Keratinocyte (primary cell): ENCODE measurements around the gene MRGPRD. TPM values are rescaled to one million over a fixed set of nuclear protein-coding genes. Genes with fewer than 3 reads are reported as not detected.

Experiments used
- DNase-seq: peaks from one replicate; pipeline ENCODE4 v3.0.0-alpha.2; 2011; ENCODE audit warnings: low read depth, missing footprints, low spot score
- FAIRE-seq: peaks from 2 replicates; lab custom pipeline; 2011; peaks lifted over from hg19 to GRCh38; lab: Jason Lieb, UNC
- H2AFZ ChIP-seq: 2 replicates; pipeline ENCODE4 v1.6.0; 2012; ENCODE audit warnings: low read length, control low read depth, inconsistent platforms; ENCODE audit not compliant: control insufficient read depth
- H3K27ac ChIP-seq: 2 replicates; pipeline ENCODE4 v1.5.1; 2011; ENCODE audit warnings: low read length; ENCODE audit not compliant: control insufficient read depth, insufficient read depth
- H3K27me3 ChIP-seq: 3 replicates; pipeline ENCODE4 v1.6.0; 2011; ENCODE audit warnings: low read length; ENCODE audit not compliant: control insufficient read depth, insufficient read depth; ENCODE audit errors: extremely low read depth
- H3K36me3 ChIP-seq, 2 experiments: 2 replicates in 1 of 2; 3 replicates in 1 of 2; pipeline ENCODE4 v1.5.1; 2011; ENCODE audit warnings: low read length in 2 of 2, mild to moderate bottlenecking in 1 of 2; ENCODE audit not compliant: control insufficient read depth in 2 of 2, insufficient read depth in 2 of 2; ENCODE audit errors: extremely low read depth in 1 of 2
- H3K4me1 ChIP-seq: 3 replicates; pipeline ENCODE4 v1.5.1; 2011; ENCODE audit warnings: low read length; ENCODE audit not compliant: control insufficient read depth, insufficient read depth; ENCODE audit errors: extremely low read depth
- H3K4me2 ChIP-seq: 3 replicates; pipeline ENCODE4 v1.6.0; 2011; ENCODE audit warnings: low read depth, low read length; ENCODE audit not compliant: control insufficient read depth, insufficient read depth; ENCODE audit errors: extremely low read depth
- H3K4me3 ChIP-seq, 3 experiments: fragments of 200-600 bp in 1 of 3; sonication (generic) in 1 of 3; 2 replicates in 2 of 3; 3 replicates in 1 of 3; pipeline ENCODE4 v1.5.1; 2011 to 2016; ENCODE audit warnings: low read length in 3 of 3, mild to moderate bottlenecking in 3 of 3, control low read depth in 2 of 3, inconsistent platforms in 1 of 3, low read depth in 1 of 3, mixed read lengths in 1 of 3, mixed run types in 1 of 3, moderate library complexity in 1 of 3; ENCODE audit not compliant: control insufficient read depth in 2 of 3, insufficient read depth in 2 of 3; ENCODE audit errors: extremely low read depth in 1 of 3
- H3K79me2 ChIP-seq: 2 replicates; pipeline ENCODE4 v1.6.0; 2012; ENCODE audit warnings: low read length; ENCODE audit not compliant: control insufficient read depth, insufficient read depth
- H3K9ac ChIP-seq: 3 replicates; pipeline ENCODE4 v1.6.0; 2011; ENCODE audit warnings: low read length; ENCODE audit not compliant: control insufficient read depth, insufficient read depth; ENCODE audit errors: extremely low read depth
- H3K9me1 ChIP-seq: 3 replicates; pipeline ENCODE4 v1.6.0; 2011; ENCODE audit warnings: low read length; ENCODE audit not compliant: control insufficient read depth, insufficient read depth; ENCODE audit errors: extremely low read depth
- H3K9me3 ChIP-seq: 2 replicates; pipeline ENCODE4 v1.5.1; 2012; ENCODE audit warnings: low read depth, low read length; ENCODE audit not compliant: control insufficient read depth
- H4K20me1 ChIP-seq: 3 replicates; pipeline ENCODE4 v1.6.0; 2011; ENCODE audit warnings: low read length; ENCODE audit not compliant: control insufficient read depth, insufficient read depth; ENCODE audit errors: extremely low read depth
- CTCF ChIP-seq, 3 experiments: IDR thresholded peaks in 1 of 3; conservative IDR thresholded peaks in 1 of 3; optimal IDR thresholded peaks in 1 of 3; 2 replicates in 2 of 3; 3 replicates in 1 of 3; pipeline versions ENCODE3 to v1.5.1; 2011; ENCODE audit warnings: low read length in 3 of 3, mild to moderate bottlenecking in 3 of 3, moderate library complexity in 2 of 3, control low read depth in 1 of 3, inconsistent platforms in 1 of 3; ENCODE audit not compliant: insufficient read depth in 2 of 3; ENCODE audit errors: extremely low read depth in 1 of 3
- EZH2 ChIP-seq: IDR thresholded peaks from one replicate; pipeline ENCODE4 v1.6.1; 2012; ENCODE audit warnings: inconsistent platforms, mild to moderate bottlenecking, low read length, moderate library complexity
- dilution Hi-C: fragments of 300-500 bp; cut with MboI; formaldehyde crosslinking; loops from one replicate; pipeline ENCODE4 v1.7.0; 2020; ENCODE audit warnings: low sequenced_read_pairs; ENCODE audit not compliant: extremely low pct_ligation_motif_present
- polyA plus RNA-seq, 5 experiments: library from polyadenylated mRNA; depleted of rRNA in 3 of 5; stranded (reverse) in 3 of 5; stranded (forward) in 1 of 5; unstranded in 1 of 5; fragments of >200 nt; gene quantifications; 1 replicate in 1 of 5; 2 replicates in 3 of 5; 3 replicates in 1 of 5; pipeline versions ENCODE4 v1.2.1 to v1.2.3, GENCODE V29; 2011 to 2012; ENCODE audit warnings: missing spikeins in 2 of 5, low read depth in 1 of 5, low replicate concordance in 1 of 5

The MRGPRD gene
- polyA plus RNA-seq, 1 donor (not counting 4 experiments of a cell fraction or from before 2014, with no cell fraction given) = not detected

- peaks cover 33% of the 10 kb centered on the region for H3K4me1 ChIP-seq
- no peaks in the 10 kb centered on the region for H3K9me3 ChIP-seq
- H3K9me1 ChIP-seq = peaks cover 4% of the 10 kb centered on the region
- H3K27me3 ChIP-seq = peaks cover 21% of the 10 kb centered on the region
- H3K27ac ChIP-seq = peak overlapping the region; percentile 62
- no peak overlapping the region for H2AFZ ChIP-seq
- H3K36me3 ChIP-seq = no peaks in the 10 kb centered on the region
- FAIRE-seq (no peak), DNase-seq (no peak)
- H3K9ac ChIP-seq = peak overlapping the region; percentile 67
- H3K4me3 ChIP-seq = no peak overlapping the region
- no peaks in the 10 kb centered on the region for H3K79me2 ChIP-seq
- dilution Hi-C loops = no loop called here
- H3K4me2 ChIP-seq = peak overlapping the region; percentile 68
- no peaks in the 10 kb centered on the region for H4K20me1 ChIP-seq
- no peak for TF ChIP-seq EZH2
- TF ChIP-seq CTCF (optimal IDR thresholded peaks at IDR 0.05 in 1 of 3, IDR thresholded peaks at IDR 0.05 in 1 of 3, conservative IDR thresholded peaks at IDR 0.05 in 1 of 3; ENCODE audit: extremely low read depth in 1 of 3, insufficient read depth in 2 of 3, low read length in 3 of 3) = peak in 1 of 3 experiments; percentile 7
Measured at GRCh38 chr11:69009441-69010211, 28.8 kb upstream of the MRGPRD start.

GRCh38 chr11:69008737-69009440 is 28.1 kb upstream of the MRGPRD start:
- Histone ChIP-seq H3K27me3 (peaks cover 14% of the 10 kb centered on the region), H3K79me2 (no peaks in the 10 kb centered on the region), H3K9ac (peak overlapping the region; percentile 67), H3K4me1 (peaks cover 33% of the 10 kb centered on the region), H3K4me3 (no peak overlapping the region), H3K9me1 (peaks cover 4% of the 10 kb centered on the region), H3K36me3 (no peaks in the 10 kb centered on the region), H4K20me1 (no peaks in the 10 kb centered on the region), H2AFZ (peak overlapping the region; percentile 44), H3K9me3 (no peaks in the 10 kb centered on the region), H3K4me2 (peak overlapping the region; percentile 68), H3K27ac (peak overlapping the region; percentile 62)
- DNase-seq (peak; percentile 92), FAIRE-seq (peak; percentile 60)
- no peak for TF ChIP-seq EZH2
- TF ChIP-seq CTCF (optimal IDR thresholded peaks at IDR 0.05 in 1 of 3, IDR thresholded peaks at IDR 0.05 in 1 of 3, conservative IDR thresholded peaks at IDR 0.05 in 1 of 3; ENCODE audit: extremely low read depth in 1 of 3, insufficient read depth in 2 of 3, low read length in 3 of 3) = no peak
- dilution Hi-C loops = no loop called here
